WERI-Rb-1 (cell line): ENCODE measurements around the gene SF3B3.

Experiments used
- DNase-seq: peaks from one replicate; pipeline ENCODE4 v3.0.0-alpha.2; 2020
- H3K27ac ChIP-seq: fragments of 250-450 bp; sonication (Bioruptor Pico); 2 replicates; pipeline ENCODE4 v1.5.1; 2020; ENCODE audit warnings: mild to moderate bottlenecking, moderate library complexity
- H3K27me3 ChIP-seq: fragments of 250-450 bp; sonication (Bioruptor Pico); 2 replicates; pipeline ENCODE4 v1.5.1; 2021; ENCODE audit warnings: mild to moderate bottlenecking, low read depth, moderate library complexity; ENCODE audit not compliant: insufficient read depth, severe bottlenecking
- H3K36me3 ChIP-seq: fragments of 250-450 bp; sonication (Bioruptor Pico); 2 replicates; pipeline ENCODE4 v1.5.1; 2020; ENCODE audit warnings: mild to moderate bottlenecking, moderate library complexity
- H3K4me3 ChIP-seq: 2 replicates; pipeline ENCODE4 v1.5.1; 2011; ENCODE audit warnings: low read depth, mild to moderate bottlenecking, control low read depth, low read length
- H3K9me3 ChIP-seq: fragments of 250-450 bp; sonication (Bioruptor Pico); 2 replicates; pipeline ENCODE4 v1.5.1; 2021; ENCODE audit warnings: mild to moderate bottlenecking, moderate library complexity; ENCODE audit not compliant: severe bottlenecking
- CTCF ChIP-seq: IDR thresholded peaks from 2 replicates; pipeline ENCODE4 v1.5.1; 2011; ENCODE audit warnings: low read depth, mild to moderate bottlenecking, control low read depth, inconsistent platforms, low read length

SF3B3 gene

GRCh38 chr16:70571623-70572022, 48.0 kb downstream of the SF3B3 start:
- Histone ChIP-seq H3K36me3 (peaks cover 88% of the 10 kb centered on the region), H3K27me3 (no peaks in the 10 kb centered on the region), H3K27ac (no peak overlapping the region), H3K9me3 (no peaks in the 10 kb centered on the region), H3K4me3 (no peak overlapping the region)
- DNase-seq, result no peak
- TF ChIP-seq CTCF, result no peak

GRCh38 chr16:70572050-70572925, 48.7 kb downstream of the SF3B3 start:
- H3K4me3 ChIP-seq, result no peak overlapping the region
- peaks cover 81% of the 10 kb centered on the region for H3K36me3 ChIP-seq
- no peak for TF ChIP-seq CTCF
- H3K9me3 ChIP-seq, result no peaks in the 10 kb centered on the region
- no peaks in the 10 kb centered on the region for H3K27me3 ChIP-seq
- H3K27ac ChIP-seq, result no peak overlapping the region
- no peak for DNase-seq

GRCh38 chr16:70572926-70573270, 49.3 kb downstream of the SF3B3 start:
- H3K36me3 ChIP-seq, result peaks cover 75% of the 10 kb centered on the region
- no peak for TF ChIP-seq CTCF
- no peak overlapping the region for H3K27ac ChIP-seq
- no peak overlapping the region for H3K4me3 ChIP-seq
- no peaks in the 10 kb centered on the region for H3K27me3 ChIP-seq
- DNase-seq, result no peak
- H3K9me3 ChIP-seq, result no peaks in the 10 kb centered on the region

- TF ChIP-seq CTCF, result no peak
- no peak for DNase-seq
Observed at GRCh38 chr16:70573451-70574121, 50.0 kb downstream of the SF3B3 start.

GRCh38 chr16:70574595-70575271, 51.1 kb downstream of the SF3B3 start:
- no peak for DNase-seq
- H3K36me3 ChIP-seq, result peaks cover 57% of the 10 kb centered on the region
- no peak for TF ChIP-seq CTCF
- H3K4me3 ChIP-seq, result no peak overlapping the region
- no peak overlapping the region for H3K27ac ChIP-seq
- H3K27me3 ChIP-seq, result no peaks in the 10 kb centered on the region
- H3K9me3 ChIP-seq, result no peaks in the 10 kb centered on the region

More at GRCh38 chr16:70573451-70574121, 50.0 kb downstream of the SF3B3 start:
- Histone ChIP-seq H3K27me3 (no peaks in the 10 kb centered on the region), H3K9me3 (no peaks in the 10 kb centered on the region), H3K36me3 (peaks cover 68% of the 10 kb centered on the region), H3K4me3 (no peak overlapping the region), H3K27ac (no peak overlapping the region)
